HL-60 (cell line): Measurements from ENCODE around the gene CAPN9.

ENCODE experiments used
- CTCF ChIP-seq: IDR thresholded peaks from one replicate; pipeline ENCODE4 v1.5.1; 2011; ENCODE audit warnings: low read length, control low read depth, inconsistent platforms; ENCODE audit not compliant: insufficient read depth
- GABPA ChIP-seq: IDR thresholded peaks from 2 replicates; pipeline ENCODE4 v1.6.1; 2012; ENCODE audit warnings: low read depth
- POLR2AphosphoS5 ChIP-seq: IDR thresholded peaks from 2 replicates; pipeline ENCODE4 v1.6.1; 2012; ENCODE audit warnings: low read depth
- REST ChIP-seq: IDR thresholded peaks from 2 replicates; pipeline ENCODE4 v1.6.1; 2012; ENCODE audit warnings: low read depth; ENCODE audit not compliant: insufficient replicate concordance
- SPI1 ChIP-seq: IDR thresholded peaks from 2 replicates; pipeline ENCODE4 v1.6.1; 2012; ENCODE audit warnings: low read depth, mild to moderate bottlenecking, borderline replicate concordance

GRCh38 chr1:230704830-230705229 is 42.4 kb upstream of the CAPN9 start:
- TF ChIP-seq CTCF (no peak), GABPA (no peak), SPI1 (no peak), POLR2AphosphoS5 (no peak), REST (no peak)
